Transverse colon (tissue), 4 donors: ENCODE measurements around the gene DNAH5. TPM values are rescaled to one million over a fixed set of nuclear protein-coding genes. Genes with fewer than 3 reads are reported as not detected.
"Not testable (repeated sequence)": the region's sequence is repeated elsewhere in the genome, so short reads cannot be mapped to it uniquely, and the experiment has no call there.

Experiments used
- DNase-seq: peaks from one replicate; pipeline ENCODE4 v3.0.0-alpha.2; 2019
- H3K27ac ChIP-seq, 4 donors: fragments of 200-600 bp; sonication (generic); 2 replicates each; pipeline ENCODE4 v1.5.1; 2016 to 2018; ENCODE audit warnings: inconsistent platforms in 4 of 4
- H3K27me3 ChIP-seq: fragments of 200-600 bp; sonication (generic); 2 replicates; pipeline ENCODE4 v1.5.1; 2017; ENCODE audit warnings: inconsistent platforms
- H3K36me3 ChIP-seq, 4 donors: fragments of 200-600 bp; sonication (generic); 2 replicates each; pipeline ENCODE4 v1.5.1; 2017 to 2019; ENCODE audit warnings: inconsistent platforms in 4 of 4
- H3K4me1 ChIP-seq, 4 donors: fragments of 200-600 bp; sonication (generic); 2 replicates each; pipeline ENCODE4 v1.5.1; 2017 to 2020; ENCODE audit warnings: inconsistent platforms in 4 of 4
- H3K4me3 ChIP-seq, 4 donors: fragments of 200-600 bp; sonication (generic); 1 replicate in 1 of 4; 2 replicates in 3 of 4; pipeline versions ENCODE4 v1.5.1 to v1.6.1; 2017 to 2019; ENCODE audit warnings: inconsistent platforms in 4 of 4
- H3K9me3 ChIP-seq, 2 donors: fragments of 200-600 bp; sonication (generic); 2 replicates each; pipeline ENCODE4 v1.5.1; 2017 to 2019; ENCODE audit warnings: inconsistent platforms in 2 of 2
- EP300 ChIP-seq: sonication (generic); formaldehyde crosslinking; IDR thresholded peaks from one replicate; pipeline ENCODE4 v1.6.1; 2017; ENCODE audit warnings: antibody characterized with exemption, low read depth
- POLR2A ChIP-seq: fragments of 450-650 bp; IDR thresholded peaks from one replicate; pipeline ENCODE4 v1.6.1; 2016; ENCODE audit warnings: antibody characterized with exemption, mild to moderate bottlenecking, moderate library complexity
- POLR2AphosphoS5 ChIP-seq, 3 donors: sonication (generic); formaldehyde crosslinking; IDR thresholded peaks; one replicate each; pipeline ENCODE4 v1.6.1; 2016; ENCODE audit warnings: antibody characterized with exemption in 3 of 3
- WGBS, 2 donors: methylation state at CpG; one replicate each; pipeline ENCODE4 v1.1.5; 2018; ENCODE audit warnings: low coverage in 1 of 2; 5-methylcytosine and 5-hydroxymethylcytosine counted together
- in situ Hi-C, 4 donors: fragments of 200-750 bp; cut with MboI; loops; one replicate each; pipeline versions ENCODE4 v1.15.0 to v1.15.1; 2017; ENCODE audit warnings: low sequenced_read_pairs in 3 of 4, low pct_ligation_motif_present in 1 of 4, low pct_unique_long_range_greater_than_20kb in 1 of 4
- intact Hi-C: fragments of 100-400 bp; cut with DNase I; formaldehyde crosslinking; loops from one replicate; pipeline ENCODE4 v1.15.1; 2023; ENCODE audit warnings: low total_unique reads
- total RNA-seq, 4 donors: library from RNA; depleted of rRNA; stranded (reverse); fragments of >200 nt; gene quantifications; one replicate each; pipeline ENCODE4 v1.1.0, GENCODE V29; 2016
- TF ChIP-seq, protein P1 (sequence below), 5 experiments: fragments of 200-600 bp in 3 of 5; fragments of 450-650 bp in 2 of 5; sonication (generic) in 3 of 5; IDR thresholded peaks; 1 replicate in 2 of 5; 2 replicates in 3 of 5; pipeline ENCODE4 v1.5.1; 2016 to 2017; ENCODE audit warnings: antibody characterized with exemption in 5 of 5, inconsistent platforms in 3 of 5, mild to moderate bottlenecking in 2 of 5, moderate library complexity in 1 of 5

The DNAH5 gene
- total RNA-seq, 4 donors from 2014 or later: 0.20 to 1.5 (median 0.53) TPM

DNA sequence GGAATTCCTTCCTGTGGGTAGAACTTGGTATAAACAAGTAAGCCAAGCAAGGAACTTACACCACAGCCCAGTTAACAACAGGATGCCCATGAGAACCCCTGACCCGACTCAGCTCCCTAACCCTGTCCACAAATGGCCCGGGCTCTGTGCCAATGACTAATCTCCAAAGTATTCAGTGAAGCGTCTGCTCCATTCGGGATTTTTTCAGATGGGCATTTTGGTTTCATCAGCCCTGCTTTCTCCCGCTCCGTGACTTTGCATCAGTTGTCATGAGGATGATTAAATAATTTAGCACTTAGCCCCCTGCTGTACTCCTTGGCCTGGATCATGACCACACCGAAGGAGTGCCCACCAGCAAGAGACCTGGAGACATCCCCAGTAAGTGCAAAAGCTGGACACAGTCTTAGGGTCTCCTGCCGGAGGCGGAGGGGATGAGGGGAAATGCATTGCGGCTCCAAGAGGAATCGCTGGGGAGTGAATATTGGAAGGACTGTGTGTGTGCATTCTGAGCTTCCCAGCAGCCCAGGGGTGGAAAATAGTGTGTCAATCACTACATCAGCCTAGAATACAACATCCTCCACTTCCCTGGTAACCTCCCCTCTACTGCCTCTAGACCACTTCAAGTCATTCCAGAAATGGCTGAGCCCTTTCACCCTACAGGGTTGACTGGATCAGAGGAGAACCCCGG lies 41.4 kb upstream of the DNAH5 start:
- WGBS, 2 donors: 65% methylated on average over 12 of the region's 12 CpGs; no CpG with 5 or more reads in 1 of the 2 donors
- no peaks in the 10 kb centered on the region for H3K27me3 ChIP-seq
- peaks cover 0 to 3% (median 0%) of the 10 kb centered on the region in 4 donors for H3K4me1 ChIP-seq
- no peaks in the 10 kb centered on the region for H3K9me3 ChIP-seq
- intact Hi-C loops (loop anchor here (5.0 to 10.0 kb wide), 2 partner anchors 369 to 1549 kb away; no protein-coding TSS in a partner anchor), in situ Hi-C loops (loop anchor here (25.0 kb wide), 5 partner anchors 126 to 1026 kb away; no protein-coding TSS in a partner anchor)
- H3K36me3 ChIP-seq: no peaks in the 10 kb centered on the region
- no peak overlapping the region for H3K27ac ChIP-seq
- TF ChIP-seq POLR2A (no peak), POLR2AphosphoS5 (IDR thresholded peaks at IDR 0.05) (no peak), EP300 (no peak)
- TF ChIP-seq, protein P1, sequence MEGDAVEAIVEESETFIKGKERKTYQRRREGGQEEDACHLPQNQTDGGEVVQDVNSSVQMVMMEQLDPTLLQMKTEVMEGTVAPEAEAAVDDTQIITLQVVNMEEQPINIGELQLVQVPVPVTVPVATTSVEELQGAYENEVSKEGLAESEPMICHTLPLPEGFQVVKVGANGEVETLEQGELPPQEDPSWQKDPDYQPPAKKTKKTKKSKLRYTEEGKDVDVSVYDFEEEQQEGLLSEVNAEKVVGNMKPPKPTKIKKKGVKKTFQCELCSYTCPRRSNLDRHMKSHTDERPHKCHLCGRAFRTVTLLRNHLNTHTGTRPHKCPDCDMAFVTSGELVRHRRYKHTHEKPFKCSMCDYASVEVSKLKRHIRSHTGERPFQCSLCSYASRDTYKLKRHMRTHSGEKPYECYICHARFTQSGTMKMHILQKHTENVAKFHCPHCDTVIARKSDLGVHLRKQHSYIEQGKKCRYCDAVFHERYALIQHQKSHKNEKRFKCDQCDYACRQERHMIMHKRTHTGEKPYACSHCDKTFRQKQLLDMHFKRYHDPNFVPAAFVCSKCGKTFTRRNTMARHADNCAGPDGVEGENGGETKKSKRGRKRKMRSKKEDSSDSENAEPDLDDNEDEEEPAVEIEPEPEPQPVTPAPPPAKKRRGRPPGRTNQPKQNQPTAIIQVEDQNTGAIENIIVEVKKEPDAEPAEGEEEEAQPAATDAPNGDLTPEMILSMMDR (IDR thresholded peaks at IDR 0.05): no peak
- DNase-seq: no peak
- H3K4me3 ChIP-seq: no peak overlapping the region

DNA sequence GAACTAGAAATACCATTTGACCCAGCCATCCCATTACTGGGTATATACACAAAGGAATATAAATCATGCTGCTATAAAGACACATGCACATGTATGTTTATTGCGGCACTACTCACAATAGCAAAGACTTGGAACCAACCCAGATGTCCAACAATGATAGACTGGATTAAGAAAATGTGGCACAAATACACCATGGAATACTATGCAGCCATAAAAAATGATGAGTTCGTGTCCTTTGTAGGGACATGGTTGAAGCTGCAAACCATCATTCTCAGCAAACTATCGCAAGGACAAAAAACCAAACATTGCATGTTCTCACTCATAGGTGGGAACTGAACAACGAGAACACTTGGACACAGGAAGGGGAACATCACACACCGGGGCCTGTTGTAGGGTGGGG lies 40.4 kb upstream of the DNAH5 start:
- H3K9me3 ChIP-seq, H3K36me3 ChIP-seq, DNase-seq, H3K4me3 ChIP-seq, H3K27me3 ChIP-seq, H3K27ac ChIP-seq, H3K4me1 ChIP-seq: not testable (repeated sequence)
- WGBS, 2 donors: 83 to 93% methylated on average over 3 to 5 of the region's 5 CpGs
- in situ Hi-C loops: loop anchor here (25.0 kb wide), 5 partner anchors 127 to 1027 kb away; no protein-coding TSS in a partner anchor
- intact Hi-C loops: loop anchor here (5.0 to 10.0 kb wide), 2 partner anchors 370 to 1548 kb away; no protein-coding TSS in a partner anchor

DNA sequence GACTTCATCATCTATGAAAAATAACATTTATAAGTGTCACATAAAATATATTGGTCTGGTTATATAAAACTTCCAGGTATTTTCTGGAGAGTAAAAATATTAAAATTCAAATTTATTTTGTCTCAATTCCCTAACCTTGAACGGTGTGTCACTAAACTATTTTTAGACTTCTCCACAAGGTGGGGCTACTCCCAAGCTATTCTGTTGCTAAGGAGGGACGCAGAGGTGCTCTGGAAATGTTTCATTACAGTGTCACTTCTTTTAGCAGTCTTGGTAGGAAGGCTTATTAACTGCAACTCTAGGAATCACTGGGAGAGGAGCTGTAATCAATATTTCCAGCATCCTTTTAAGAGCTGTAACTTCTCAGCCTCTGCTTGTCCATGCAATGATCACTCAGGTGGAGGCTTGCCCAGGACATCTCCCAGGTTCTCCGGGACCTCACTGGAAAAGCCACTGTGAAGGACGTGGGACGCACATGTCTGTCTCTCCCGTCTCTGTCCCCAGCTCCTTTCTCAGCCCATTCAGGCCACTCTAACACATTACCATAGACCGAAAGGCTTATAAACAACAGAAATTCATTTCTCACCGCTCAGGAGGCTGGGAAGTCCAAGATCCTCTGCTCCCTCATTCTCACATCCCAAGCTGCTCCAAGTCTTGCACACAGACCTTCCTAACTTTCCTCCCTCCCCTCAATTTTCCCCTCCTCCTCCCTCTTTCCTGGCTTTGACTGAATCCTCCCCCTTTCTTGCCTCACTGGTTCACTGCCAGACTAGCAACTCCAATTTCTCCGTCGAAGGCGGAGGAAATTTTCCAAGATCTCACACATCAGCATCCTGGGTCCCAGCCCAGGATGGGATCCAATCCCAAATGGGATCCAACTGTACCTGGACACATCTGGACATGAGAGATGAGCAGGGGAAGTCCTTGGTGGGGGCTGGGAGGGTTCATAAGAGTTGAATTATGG lies 32.7 kb upstream of the DNAH5 start:
- 33 to 68% methylated on average over 3 to 11 of the region's 11 CpGs for WGBS, 2 donors
- DNase-seq: no peak
- Histone ChIP-seq H3K27me3 (no peaks in the 10 kb centered on the region), H3K9me3 (no peaks in the 10 kb centered on the region), H3K36me3 (no peaks in the 10 kb centered on the region), H3K4me1 (no peaks in the 10 kb centered on the region), H3K27ac (no peak overlapping the region), H3K4me3 (no peak overlapping the region)
- intact Hi-C loops: no loop called here
- TF ChIP-seq, protein P1 (IDR thresholded peaks at IDR 0.05): peak in 4 of 5 experiments; percentile 21 to 30 (median 29)
- TF ChIP-seq POLR2A: no peak
- in situ Hi-C loops: loop anchor here (25.0 kb wide), 5 partner anchors 135 to 1035 kb away; no protein-coding TSS in a partner anchor

DNA sequence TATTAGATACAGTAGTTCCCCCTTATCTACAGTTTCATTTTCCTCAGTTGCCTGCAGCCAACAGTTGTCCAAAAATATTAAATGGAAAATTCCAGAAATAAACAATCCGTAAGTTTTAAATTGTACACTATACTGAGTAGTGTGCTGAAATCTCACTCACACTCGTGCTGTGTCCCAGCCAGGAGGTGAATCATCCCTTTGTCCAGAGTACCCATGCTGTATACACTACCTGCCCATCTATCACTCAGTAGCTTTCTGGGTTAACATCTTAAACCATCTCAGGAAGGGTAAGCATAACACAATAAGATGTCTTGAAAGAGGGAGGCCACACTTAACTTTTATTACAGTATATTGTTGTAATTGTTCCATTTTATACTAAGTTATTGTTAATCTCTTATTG lies 31.7 kb upstream of the DNAH5 start:
- in situ Hi-C loops: loop anchor here (25.0 kb wide), 5 partner anchors 136 to 1036 kb away; no protein-coding TSS in a partner anchor
- H3K36me3 ChIP-seq: no peaks in the 10 kb centered on the region
- no peaks in the 10 kb centered on the region for H3K4me1 ChIP-seq
- no peaks in the 10 kb centered on the region for H3K9me3 ChIP-seq
- no peak for TF ChIP-seq EP300
- TF ChIP-seq POLR2A: no peak
- no peak for TF ChIP-seq POLR2AphosphoS5 (IDR thresholded peaks at IDR 0.05)
- TF ChIP-seq, protein P1 (IDR thresholded peaks at IDR 0.05): no peak
- no peak overlapping the region for H3K27ac ChIP-seq
- intact Hi-C loops: no loop called here
- no peaks in the 10 kb centered on the region for H3K27me3 ChIP-seq
- H3K4me3 ChIP-seq: no peak overlapping the region
- WGBS, 2 donors: 48 to 52% methylated on average over 2 of the region's 2 CpGs
- no peak for DNase-seq
